Erythroblast (primary cell): Measurements from ENCODE around the gene NUMBL.
A peak's percentile ranks its signal among the peaks of the same experiment; 100 is the strongest.

Source experiments
- DNase-seq, 2 experiments: peaks; one replicate each; lab custom pipeline; 2025; lab: John Stamatoyannopoulos, UW
- GATA1 ChIP-seq: IDR thresholded peaks from 2 replicates; pipeline ENCODE4 v1.6.1; 2011; ENCODE audit warnings: low read depth, mild to moderate bottlenecking, control low read depth, low read length, moderate library complexity
- POLR2A ChIP-seq: IDR thresholded peaks from 2 replicates; pipeline ENCODE4 v1.6.1; 2011; ENCODE audit warnings: mild to moderate bottlenecking, low read length

The NUMBL gene

GRCh38 chr19:40689339-40690049 lies 957 bp downstream of the NUMBL start:
- peak; percentile 23 for TF ChIP-seq POLR2A
- no peak for TF ChIP-seq GATA1

GRCh38 chr19:40688987-40689338 lies 1.5 kb downstream of the NUMBL start:
- no peak for TF ChIP-seq GATA1
- TF ChIP-seq POLR2A, result no peak

More at GRCh38 chr19:40689339-40690049, 957 bp downstream of the NUMBL start:
- DNase-seq, result peak; percentile 48 to 52

GRCh38 chr19:40688309-40688708 lies 2.1 kb downstream of the NUMBL start:
- TF ChIP-seq GATA1, result no peak
- TF ChIP-seq POLR2A, result no peak
- DNase-seq, result no peak

More at GRCh38 chr19:40688987-40689338, 1.5 kb downstream of the NUMBL start:
- peak; percentile 47 to 48 for DNase-seq

- peak; percentile 94 to 95 for DNase-seq
- TF ChIP-seq POLR2A, result peak; percentile 59
- TF ChIP-seq GATA1, result no peak
Measured at GRCh38 chr19:40687525-40688016, 2.9 kb downstream of the NUMBL start.

GRCh38 chr19:40686882-40687524 lies 3.4 kb downstream of the NUMBL start:
- no peak for TF ChIP-seq GATA1
- TF ChIP-seq POLR2A, result no peak
- DNase-seq, result peak; percentile 56 to 64

- peak; percentile 50 to 73 for DNase-seq
- no peak for TF ChIP-seq POLR2A
- no peak for TF ChIP-seq GATA1
Measured at GRCh38 chr19:40685563-40685962, 4.9 kb downstream of the NUMBL start.

- DNase-seq, result peak in 1 of 2 experiments; percentile 33
- TF ChIP-seq GATA1 (no peak), POLR2A (no peak)
Measured at GRCh38 chr19:40685016-40685526, 5.4 kb downstream of the NUMBL start.

GRCh38 chr19:40684280-40684679 lies 6.2 kb downstream of the NUMBL start:
- DNase-seq, result no peak
- TF ChIP-seq POLR2A, result no peak
- TF ChIP-seq GATA1, result no peak

- TF ChIP-seq GATA1 (no peak), POLR2A (no peak)
- no peak for DNase-seq
Measured at GRCh38 chr19:40683437-40683836, 7.0 kb downstream of the NUMBL start.

- no peak for DNase-seq
- TF ChIP-seq POLR2A, result no peak
- no peak for TF ChIP-seq GATA1
Measured at GRCh38 chr19:40682431-40682964, 8.0 kb downstream of the NUMBL start.

- no peak for DNase-seq
- TF ChIP-seq GATA1, result no peak
- no peak for TF ChIP-seq POLR2A
Measured at GRCh38 chr19:40681039-40681438, 9.4 kb downstream of the NUMBL start.

GRCh38 chr19:40677156-40677555 lies 13.3 kb downstream of the NUMBL start:
- DNase-seq, result no peak
- no peak for TF ChIP-seq GATA1
- no peak for TF ChIP-seq POLR2A

GRCh38 chr19:40674291-40674690 lies 16.2 kb downstream of the NUMBL start:
- no peak for DNase-seq
- TF ChIP-seq GATA1 (no peak), POLR2A (no peak)

GRCh38 chr19:40673397-40673796 lies 17.1 kb downstream of the NUMBL start:
- no peak for TF ChIP-seq GATA1
- TF ChIP-seq POLR2A, result no peak
- DNase-seq, result no peak
